ENCODE measurements around the gene F13A1.

The F13A1 gene

DNA sequence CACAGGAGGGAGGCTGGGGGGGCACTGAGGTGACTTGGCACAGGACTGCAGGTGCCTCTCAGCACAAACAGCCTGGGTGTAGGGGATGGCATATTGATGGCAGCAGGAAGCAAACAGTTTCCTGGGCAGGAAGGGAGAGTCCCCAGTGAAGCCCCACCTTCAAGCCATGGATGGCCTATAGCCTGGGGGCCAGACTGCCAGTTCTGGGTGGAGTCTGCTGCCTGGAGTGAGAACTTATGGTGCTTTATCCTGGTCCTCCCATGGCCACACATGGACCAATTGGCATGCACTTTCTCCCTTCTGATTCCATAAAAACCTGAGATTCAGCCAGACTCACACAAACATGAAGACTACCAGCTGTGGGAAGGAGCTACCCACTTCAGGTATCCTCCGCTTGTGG, 198.5 kb downstream of the F13A1 start (continued):
- no peak for TF ChIP-seq ESRRG (CRISPR knock-in tag; IDR thresholded peaks at IDR 0.05)

DNA sequence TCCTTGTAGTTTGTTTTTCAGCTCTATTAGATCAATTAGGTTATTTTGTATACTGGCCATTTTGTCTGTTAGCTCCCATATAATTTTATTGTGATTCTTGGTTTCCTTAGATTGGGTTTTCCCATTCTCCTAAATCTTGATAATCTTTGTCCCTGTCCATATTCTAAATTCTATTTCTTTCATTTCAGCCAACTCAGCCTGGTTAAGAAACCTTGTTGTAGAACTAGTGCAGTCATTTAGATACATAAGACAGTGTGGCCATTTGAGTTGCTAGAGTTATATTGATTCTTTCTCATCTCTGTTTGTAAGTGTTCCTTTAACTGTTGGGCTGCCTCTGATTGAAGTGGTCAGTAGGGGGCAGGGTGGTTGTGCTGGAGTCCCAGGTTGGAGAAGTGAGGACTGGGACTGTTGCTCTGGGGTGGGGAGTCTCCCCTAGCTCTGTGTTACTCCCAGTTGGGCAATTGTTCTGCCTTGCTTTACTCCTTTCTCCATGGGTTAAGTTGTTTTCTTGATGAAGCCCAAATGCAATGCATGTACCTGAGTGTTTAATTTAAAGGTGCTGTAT, 214.9 kb downstream of the F13A1 start:
- TF ChIP-seq ZNF8 (CRISPR knock-in tag; IDR thresholded peaks at IDR 0.05) (no peak), TCF4 (CRISPR knock-in tag; IDR thresholded peaks at IDR 0.05; ENCODE audit: borderline replicate concordance) (no peak), ZFP30 (CRISPR knock-in tag; IDR thresholded peaks at IDR 0.05) (no peak), ZFP3 (CRISPR knock-in tag; IDR thresholded peaks at IDR 0.05) (no peak), ESRRG (CRISPR knock-in tag; IDR thresholded peaks at IDR 0.05) (no peak), GLIS3 (CRISPR knock-in tag; IDR thresholded peaks at IDR 0.05) (no peak), PPARA (CRISPR knock-in tag; IDR thresholded peaks at IDR 0.05; ENCODE audit: borderline replicate concordance) (no peak), RARB (CRISPR knock-in tag; IDR thresholded peaks at IDR 0.05) (no peak), TOX (CRISPR knock-in tag; IDR thresholded peaks at IDR 0.05; ENCODE audit: borderline replicate concordance) (no peak), ARNTL (CRISPR knock-in tag; IDR thresholded peaks at IDR 0.05; ENCODE audit: borderline replicate concordance, low read depth) (no peak), ZNF70 (CRISPR knock-in tag; IDR thresholded peaks at IDR 0.05) (no peak), SNAI2 (CRISPR knock-in tag; IDR thresholded peaks at IDR 0.05) (no peak)
- TF ChIP-seq, protein P1, sequence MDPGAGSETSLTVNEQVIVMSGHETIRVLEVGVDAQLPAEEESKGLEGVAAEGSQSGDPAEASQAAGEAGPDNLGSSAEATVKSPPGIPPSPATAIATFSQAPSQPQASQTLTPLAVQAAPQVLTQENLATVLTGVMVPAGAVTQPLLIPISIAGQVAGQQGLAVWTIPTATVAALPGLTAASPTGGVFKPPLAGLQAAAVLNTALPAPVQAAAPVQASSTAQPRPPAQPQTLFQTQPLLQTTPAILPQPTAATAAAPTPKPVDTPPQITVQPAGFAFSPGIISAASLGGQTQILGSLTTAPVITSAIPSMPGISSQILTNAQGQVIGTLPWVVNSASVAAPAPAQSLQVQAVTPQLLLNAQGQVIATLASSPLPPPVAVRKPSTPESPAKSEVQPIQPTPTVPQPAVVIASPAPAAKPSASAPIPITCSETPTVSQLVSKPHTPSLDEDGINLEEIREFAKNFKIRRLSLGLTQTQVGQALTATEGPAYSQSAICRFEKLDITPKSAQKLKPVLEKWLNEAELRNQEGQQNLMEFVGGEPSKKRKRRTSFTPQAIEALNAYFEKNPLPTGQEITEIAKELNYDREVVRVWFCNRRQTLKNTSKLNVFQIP (CRISPR knock-in tag; IDR thresholded peaks at IDR 0.05; ENCODE audit: borderline replicate concordance, low read depth) = no peak
- TF ChIP-seq, protein P2, sequence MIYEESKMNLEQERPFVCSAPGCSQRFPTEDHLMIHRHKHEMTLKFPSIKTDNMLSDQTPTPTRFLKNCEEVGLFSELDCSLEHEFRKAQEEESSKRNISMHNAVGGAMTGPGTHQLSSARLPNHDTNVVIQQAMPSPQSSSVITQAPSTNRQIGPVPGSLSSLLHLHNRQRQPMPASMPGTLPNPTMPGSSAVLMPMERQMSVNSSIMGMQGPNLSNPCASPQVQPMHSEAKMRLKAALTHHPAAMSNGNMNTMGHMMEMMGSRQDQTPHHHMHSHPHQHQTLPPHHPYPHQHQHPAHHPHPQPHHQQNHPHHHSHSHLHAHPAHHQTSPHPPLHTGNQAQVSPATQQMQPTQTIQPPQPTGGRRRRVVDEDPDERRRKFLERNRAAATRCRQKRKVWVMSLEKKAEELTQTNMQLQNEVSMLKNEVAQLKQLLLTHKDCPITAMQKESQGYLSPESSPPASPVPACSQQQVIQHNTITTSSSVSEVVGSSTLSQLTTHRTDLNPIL (CRISPR knock-in tag; IDR thresholded peaks at IDR 0.05; ENCODE audit: low read depth) = no peak
- TF ChIP-seq, protein P3, sequence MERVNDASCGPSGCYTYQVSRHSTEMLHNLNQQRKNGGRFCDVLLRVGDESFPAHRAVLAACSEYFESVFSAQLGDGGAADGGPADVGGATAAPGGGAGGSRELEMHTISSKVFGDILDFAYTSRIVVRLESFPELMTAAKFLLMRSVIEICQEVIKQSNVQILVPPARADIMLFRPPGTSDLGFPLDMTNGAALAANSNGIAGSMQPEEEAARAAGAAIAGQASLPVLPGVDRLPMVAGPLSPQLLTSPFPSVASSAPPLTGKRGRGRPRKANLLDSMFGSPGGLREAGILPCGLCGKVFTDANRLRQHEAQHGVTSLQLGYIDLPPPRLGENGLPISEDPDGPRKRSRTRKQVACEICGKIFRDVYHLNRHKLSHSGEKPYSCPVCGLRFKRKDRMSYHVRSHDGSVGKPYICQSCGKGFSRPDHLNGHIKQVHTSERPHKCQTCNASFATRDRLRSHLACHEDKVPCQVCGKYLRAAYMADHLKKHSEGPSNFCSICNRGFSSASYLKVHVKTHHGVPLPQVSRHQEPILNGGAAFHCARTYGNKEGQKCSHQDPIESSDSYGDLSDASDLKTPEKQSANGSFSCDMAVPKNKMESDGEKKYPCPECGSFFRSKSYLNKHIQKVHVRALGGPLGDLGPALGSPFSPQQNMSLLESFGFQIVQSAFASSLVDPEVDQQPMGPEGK (CRISPR knock-in tag; IDR thresholded peaks at IDR 0.05; ENCODE audit: borderline replicate concordance) = no peak
- TF ChIP-seq, protein P4, sequence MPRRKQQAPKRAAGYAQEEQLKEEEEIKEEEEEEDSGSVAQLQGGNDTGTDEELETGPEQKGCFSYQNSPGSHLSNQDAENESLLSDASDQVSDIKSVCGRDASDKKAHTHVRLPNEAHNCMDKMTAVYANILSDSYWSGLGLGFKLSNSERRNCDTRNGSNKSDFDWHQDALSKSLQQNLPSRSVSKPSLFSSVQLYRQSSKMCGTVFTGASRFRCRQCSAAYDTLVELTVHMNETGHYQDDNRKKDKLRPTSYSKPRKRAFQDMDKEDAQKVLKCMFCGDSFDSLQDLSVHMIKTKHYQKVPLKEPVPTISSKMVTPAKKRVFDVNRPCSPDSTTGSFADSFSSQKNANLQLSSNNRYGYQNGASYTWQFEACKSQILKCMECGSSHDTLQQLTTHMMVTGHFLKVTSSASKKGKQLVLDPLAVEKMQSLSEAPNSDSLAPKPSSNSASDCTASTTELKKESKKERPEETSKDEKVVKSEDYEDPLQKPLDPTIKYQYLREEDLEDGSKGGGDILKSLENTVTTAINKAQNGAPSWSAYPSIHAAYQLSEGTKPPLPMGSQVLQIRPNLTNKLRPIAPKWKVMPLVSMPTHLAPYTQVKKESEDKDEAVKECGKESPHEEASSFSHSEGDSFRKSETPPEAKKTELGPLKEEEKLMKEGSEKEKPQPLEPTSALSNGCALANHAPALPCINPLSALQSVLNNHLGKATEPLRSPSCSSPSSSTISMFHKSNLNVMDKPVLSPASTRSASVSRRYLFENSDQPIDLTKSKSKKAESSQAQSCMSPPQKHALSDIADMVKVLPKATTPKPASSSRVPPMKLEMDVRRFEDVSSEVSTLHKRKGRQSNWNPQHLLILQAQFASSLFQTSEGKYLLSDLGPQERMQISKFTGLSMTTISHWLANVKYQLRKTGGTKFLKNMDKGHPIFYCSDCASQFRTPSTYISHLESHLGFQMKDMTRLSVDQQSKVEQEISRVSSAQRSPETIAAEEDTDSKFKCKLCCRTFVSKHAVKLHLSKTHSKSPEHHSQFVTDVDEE (CRISPR knock-in tag; IDR thresholded peaks at IDR 0.05) = no peak
- no peak for ATAC-seq

All from SK-N-SH treated with all-trans-retinoic acid at 6 μM for 48 hours (cell line).